PC-9 (cell line): ENCODE data around the gene SLC66A3. TPM values are rescaled to one million over a fixed set of nuclear protein-coding genes. Genes with fewer than 3 reads are reported as not detected.

Source experiments
- BruUV-seq: library from RNA; stranded (reverse); fragments of 400-500 nt; replicated peaks from 2 replicates; lab custom pipeline; 2021; lab: Mats Ljungman, UMichigan
- CTCF ChIA-PET: fragments of 300-600 bp; sonication (Branson Sonifier 250); formaldehyde crosslinking; loops from one replicate; lab custom pipeline; 2022; ENCODE audit warnings: antibody characterized with exemption; lab: Charles Lee
- POLR2A ChIA-PET: fragments of 300-600 bp; sonication (Branson Sonifier 250); formaldehyde crosslinking; loops from one replicate; lab custom pipeline; 2022; ENCODE audit warnings: antibody characterized with exemption; ENCODE audit not compliant: unreplicated experiment; lab: Charles Lee
- DNase-seq, 2 experiments: peaks; one replicate each; pipeline versions ENCODE4 v3.0.0 to v3.0.0-alpha.2; 2015 to 2022; ENCODE audit warnings: mixed read lengths in 1 of 2
- H2AFZ ChIP-seq: fragments of 200-600 bp; sonication (generic); 2 replicates; pipeline ENCODE4 v1.8.1; 2017; ENCODE audit warnings: antibody characterized with exemption
- H3F3A ChIP-seq: fragments of 200-600 bp; sonication (generic); 2 replicates; pipeline ENCODE4 v1.8.1; 2017; ENCODE audit warnings: antibody characterized with exemption, mild to moderate bottlenecking, low read depth; ENCODE audit not compliant: insufficient read depth
- H3K27ac ChIP-seq: fragments of 200-600 bp; sonication (generic); 2 replicates; pipeline ENCODE4 v1.6.1; 2016; ENCODE audit warnings: mixed run types
- H3K27me3 ChIP-seq: fragments of 200-600 bp; sonication (generic); 2 replicates; pipeline ENCODE4 v1.6.1; 2016; ENCODE audit warnings: low read depth, mixed run types; ENCODE audit not compliant: insufficient read depth
- H3K36me3 ChIP-seq: fragments of 200-600 bp; sonication (generic); 2 replicates; pipeline ENCODE4 v1.6.1; 2016; ENCODE audit warnings: low read depth, mixed run types
- H3K4me1 ChIP-seq: fragments of 200-600 bp; sonication (generic); replicated peaks from 2 replicates; pipeline ENCODE4 v1.6.1; 2016; ENCODE audit warnings: mixed run types; ENCODE audit not compliant: insufficient read depth
- H3K4me2 ChIP-seq: fragments of 200-600 bp; sonication (generic); 2 replicates; pipeline ENCODE4 v1.6.1; 2017; ENCODE audit warnings: mixed run types
- H3K4me3 ChIP-seq: fragments of 200-600 bp; sonication (generic); 2 replicates; pipeline ENCODE4 v1.6.1; 2016; ENCODE audit warnings: mixed run types
- H3K79me2 ChIP-seq: fragments of 200-600 bp; sonication (generic); 2 replicates; pipeline ENCODE4 v1.6.1; 2017; ENCODE audit warnings: low read depth, mixed run types
- H3K9me2 ChIP-seq: fragments of 200-600 bp; sonication (generic); 2 replicates; pipeline ENCODE4 v1.8.1; 2017; ENCODE audit warnings: mild to moderate bottlenecking; ENCODE audit not compliant: insufficient read depth
- H3K9me3 ChIP-seq: fragments of 200-600 bp; sonication (generic); 2 replicates; pipeline ENCODE4 v1.8.1; 2016; ENCODE audit warnings: low read depth; ENCODE audit not compliant: insufficient read depth
- H4K20me1 ChIP-seq: fragments of 200-600 bp; sonication (generic); 2 replicates; pipeline ENCODE4 v1.8.1; 2017; ENCODE audit not compliant: insufficient read depth
- CTCF ChIP-seq: fragments of 200-600 bp; sonication (generic); conservative IDR thresholded peaks from 2 replicates; pipeline ENCODE4 v1.6.1; 2017; ENCODE audit warnings: mixed run types, antibody characterized with exemption, mild to moderate bottlenecking, moderate library complexity
- EZH2 ChIP-seq: fragments of 200-600 bp; sonication (generic); IDR thresholded peaks from 2 replicates; pipeline ENCODE4 v1.8.0; 2017; ENCODE audit warnings: antibody characterized with exemption, low read depth
- intact Hi-C: fragments of 100-400 bp; cut with micrococcal nuclease; formaldehyde crosslinking; loops from one replicate; pipeline ENCODE4 v1.10.0; 2022; ENCODE audit not compliant: unreplicated experiment
- total RNA-seq: library from RNA; stranded (reverse); gene quantifications from 2 replicates; pipeline ENCODE4 v1.2.3, GENCODE V29; 2021

SLC66A3 gene
- total RNA-seq, 1 experiment from 2014 or later: 11.9 TPM

DNA sequence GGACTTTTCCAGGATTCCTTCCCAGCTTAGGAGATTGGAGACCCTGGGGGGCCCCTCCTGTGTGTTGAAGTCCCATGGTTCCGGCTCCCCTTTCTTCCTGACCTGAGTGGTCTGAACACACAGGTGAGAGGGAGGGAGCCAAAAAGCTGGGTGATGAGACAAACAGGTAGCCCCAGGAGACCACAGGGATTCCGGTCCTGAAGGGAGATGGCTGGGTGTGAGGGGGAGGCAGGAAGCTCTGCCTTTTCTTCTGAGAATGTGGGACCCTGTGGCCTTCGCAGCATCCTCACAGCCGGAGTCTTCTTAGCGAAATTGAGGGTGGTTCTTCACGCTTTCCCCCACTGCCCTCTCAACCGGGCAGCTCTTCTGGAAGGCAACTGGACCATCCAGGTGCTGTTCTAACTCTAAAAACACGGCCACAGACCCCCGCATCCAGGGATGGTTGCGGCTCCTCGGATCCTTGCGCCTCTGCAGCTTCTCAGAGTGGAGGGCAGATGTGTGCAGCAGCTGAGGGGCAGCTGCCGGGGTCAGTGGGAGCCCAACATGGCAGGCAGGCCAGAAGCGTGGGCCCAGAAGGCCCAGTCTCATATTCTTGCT lies 4.4 kb downstream of the SLC66A3 start:
- H3K9me3 ChIP-seq: no peaks in the 10 kb centered on the region
- no peak overlapping the region for H3K27ac ChIP-seq
- ChIA-PET POLR2A (no interaction called here), CTCF (interaction anchor here (0.6 kb wide), 1 partner anchor 27 kb away, joined by 3 read pairs; no protein-coding TSS in a partner anchor)
- no peak overlapping the region for H3K4me2 ChIP-seq
- intact Hi-C loops: no loop called here
- BruUV-seq: no TSS peak
- H4K20me1 ChIP-seq: no peaks in the 10 kb centered on the region
- no peak for TF ChIP-seq CTCF
- TF ChIP-seq EZH2: no peak
- H3K9me2 ChIP-seq: no peaks in the 10 kb centered on the region
- no peaks in the 10 kb centered on the region for H3K79me2 ChIP-seq
- H3K4me3 ChIP-seq: no peak overlapping the region
- H3F3A ChIP-seq: peaks cover 8% of the 10 kb centered on the region
- H3K36me3 ChIP-seq: no peaks in the 10 kb centered on the region
- H3K27me3 ChIP-seq: no peaks in the 10 kb centered on the region
- no peak overlapping the region for H2AFZ ChIP-seq
- no peak for DNase-seq
- H3K4me1 ChIP-seq: peaks cover 8% of the 10 kb centered on the region

DNA sequence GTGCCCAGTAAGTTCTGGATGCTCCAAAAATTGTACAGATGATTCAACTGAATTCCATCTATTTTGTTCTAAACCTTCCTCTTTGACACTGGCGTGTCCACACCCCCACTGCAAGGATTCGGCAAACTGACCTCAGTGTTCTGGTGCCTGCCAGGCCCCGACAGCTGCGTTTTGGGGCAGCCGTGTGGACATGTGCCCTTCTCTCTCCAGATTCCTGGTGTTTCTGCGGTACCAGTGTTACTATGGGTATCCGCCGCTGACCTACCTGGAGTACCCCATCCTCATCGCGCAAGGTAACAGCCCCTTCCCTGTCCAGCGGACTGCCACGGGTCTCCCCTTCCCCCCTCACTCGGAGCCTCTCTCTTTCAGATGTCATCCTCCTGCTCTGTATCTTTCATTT lies 5.0 kb downstream of the SLC66A3 start:
- POLR2A ChIA-PET: no interaction called here
- no peak overlapping the region for H3K4me3 ChIP-seq
- DNase-seq: no peak
- no peak overlapping the region for H2AFZ ChIP-seq
- H4K20me1 ChIP-seq: no peaks in the 10 kb centered on the region
- peaks cover 7% of the 10 kb centered on the region for H3K4me1 ChIP-seq
- no peak overlapping the region for H3K27ac ChIP-seq
- intact Hi-C loops: no loop called here
- H3K9me3 ChIP-seq: no peaks in the 10 kb centered on the region
- no peaks in the 10 kb centered on the region for H3K27me3 ChIP-seq
- H3K4me2 ChIP-seq: no peak overlapping the region
- H3K36me3 ChIP-seq: no peaks in the 10 kb centered on the region
- no TSS peak for BruUV-seq
- H3K79me2 ChIP-seq: no peaks in the 10 kb centered on the region
- peaks cover 7% of the 10 kb centered on the region; the same call in 1 of the 2 replicates for H3F3A ChIP-seq
- TF ChIP-seq EZH2 (no peak), CTCF (no peak)
- CTCF ChIA-PET: no interaction called here
- H3K9me2 ChIP-seq: no peaks in the 10 kb centered on the region

GRCh38 chr2:11160731-11161455 lies 5.6 kb downstream of the SLC66A3 start:
- no peak overlapping the region for H2AFZ ChIP-seq
- POLR2A ChIA-PET: no interaction called here
- BruUV-seq: no TSS peak
- no peaks in the 10 kb centered on the region for H3K9me3 ChIP-seq
- no peaks in the 10 kb centered on the region for H3K9me2 ChIP-seq
- H3F3A ChIP-seq: peaks cover 2% of the 10 kb centered on the region; the same call in 1 of the 2 replicates
- DNase-seq: no peak
- no peak for TF ChIP-seq CTCF
- no peak for TF ChIP-seq EZH2
- no peaks in the 10 kb centered on the region for H3K27me3 ChIP-seq
- no peak overlapping the region for H3K4me2 ChIP-seq
- no peak overlapping the region for H3K27ac ChIP-seq
- no peaks in the 10 kb centered on the region for H4K20me1 ChIP-seq
- H3K79me2 ChIP-seq: no peaks in the 10 kb centered on the region
- intact Hi-C loops: no loop called here
- CTCF ChIA-PET: no interaction called here
- H3K36me3 ChIP-seq: no peaks in the 10 kb centered on the region
- H3K4me1 ChIP-seq: peaks cover 4% of the 10 kb centered on the region
- H3K4me3 ChIP-seq: no peak overlapping the region
